Measurements from ENCODE around the gene TRMT10B. TPM values are rescaled to one million over a fixed set of nuclear protein-coding genes. Genes with fewer than 3 reads are reported as not detected.

TRMT10B gene
- total and polyA plus RNA-seq, 2 experiments from 2014 or later = 1.5 to 6.0 TPM

DNA sequence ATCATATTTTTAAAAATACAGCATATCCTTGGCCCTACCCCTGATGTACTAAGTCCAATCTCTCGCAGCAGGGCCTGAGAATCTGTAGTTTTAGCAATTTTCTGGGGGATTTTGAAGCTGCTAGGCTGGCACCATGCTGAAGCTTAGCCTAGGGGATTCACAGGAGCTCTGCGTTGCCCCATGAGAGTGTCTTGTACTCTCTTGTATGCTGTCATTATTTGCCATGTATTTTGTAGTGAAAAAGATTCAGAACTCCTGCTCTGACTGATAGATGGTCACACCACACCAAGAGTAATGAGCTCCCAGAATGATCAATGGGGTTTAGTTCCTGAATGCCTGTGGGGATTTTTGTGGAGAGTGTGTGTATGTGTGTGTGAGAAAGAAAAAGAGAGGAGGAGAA is 20.7 kb upstream of the TRMT10B start:
- DNase-seq = no peak
- 45 to 47% methylated on average over 2 of the region's 2 CpGs for WGBS, 2 experiments (ENCODE audit: low coverage in 1 of 2, low lambda C conversion rate in 2 of 2, missing lambda C conversion rate in 2 of 2)
- Histone ChIP-seq H3K27me3 (replicated peaks; ENCODE audit: insufficient read depth) (peaks cover 53% of the 10 kb centered on the region), H3K27ac (no peak overlapping the region), H3K9me2 (ENCODE audit: insufficient read depth) (no peaks in the 10 kb centered on the region), H4K20me1 (ENCODE audit: insufficient read depth) (no peaks in the 10 kb centered on the region), H3K4me2 (ENCODE audit: unreplicated experiment) (no peak overlapping the region), H2AFZ (no peak overlapping the region), H3K9ac (no peak overlapping the region), H3F3A (ENCODE audit: insufficient read depth) (no peaks in the 10 kb centered on the region), H3K36me3 (ENCODE audit: low read depth) (no peaks in the 10 kb centered on the region), H3K9me3 (ENCODE audit: low read depth) (no peaks in the 10 kb centered on the region), H3K4me3 (no peak overlapping the region), H3K4me1 (ENCODE audit: insufficient read depth) (no peaks in the 10 kb centered on the region), H3K79me2 (ENCODE audit: insufficient read depth) (no peaks in the 10 kb centered on the region)
- in situ Hi-C loops (cut with MboI) = no loop called here
- TF ChIP-seq EZH2phosphoT487 (IDR thresholded peaks at IDR 0.05; ENCODE audit: insufficient read depth, low read depth) = no peak
- TF ChIP-seq EZH2 (IDR thresholded peaks at IDR 0.05; ENCODE audit: insufficient read depth, poor library complexity, severe bottlenecking) = no peak

DNA sequence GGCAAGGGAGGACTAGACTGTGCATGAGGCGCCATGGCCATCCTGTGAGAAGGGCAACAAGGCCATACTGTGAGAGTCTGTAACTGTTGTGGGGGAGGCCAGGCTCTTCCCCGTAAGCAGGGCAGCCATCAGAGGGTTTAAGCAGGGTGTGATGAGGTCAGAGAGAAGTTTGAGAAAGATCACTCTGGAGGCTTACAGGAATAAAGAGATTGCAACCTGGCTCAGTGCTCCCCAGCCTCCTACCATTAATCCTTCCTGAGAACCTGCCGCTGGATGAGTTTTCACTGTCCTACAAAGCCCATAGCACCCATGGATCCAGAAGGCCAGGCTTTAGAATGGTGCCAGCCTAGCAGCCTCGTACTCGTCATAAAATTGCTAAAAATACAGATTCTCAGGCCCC is 14.4 kb upstream of the TRMT10B start:
- in situ Hi-C loops (cut with MboI) = no loop called here
- Histone ChIP-seq H3K9me3 (ENCODE audit: low read depth) (no peaks in the 10 kb centered on the region), H3K79me2 (ENCODE audit: insufficient read depth) (no peaks in the 10 kb centered on the region), H3F3A (ENCODE audit: insufficient read depth) (no peaks in the 10 kb centered on the region), H3K4me3 (no peak overlapping the region), H3K9ac (no peak overlapping the region), H3K4me1 (ENCODE audit: insufficient read depth) (no peaks in the 10 kb centered on the region), H3K27ac (no peak overlapping the region), H4K20me1 (ENCODE audit: insufficient read depth) (no peaks in the 10 kb centered on the region), H3K4me2 (ENCODE audit: unreplicated experiment) (no peak overlapping the region), H3K36me3 (ENCODE audit: low read depth) (no peaks in the 10 kb centered on the region), H2AFZ (no peak overlapping the region), H3K27me3 (replicated peaks; ENCODE audit: insufficient read depth) (peaks cover 16% of the 10 kb centered on the region), H3K9me2 (ENCODE audit: insufficient read depth) (no peaks in the 10 kb centered on the region)
- no peak for DNase-seq
- WGBS, 2 experiments (ENCODE audit: low coverage in 1 of 2, low lambda C conversion rate in 2 of 2, missing lambda C conversion rate in 2 of 2) = 45 to 63% methylated on average over 5 of the region's 5 CpGs
- no peak for TF ChIP-seq EZH2 (IDR thresholded peaks at IDR 0.05; ENCODE audit: insufficient read depth, poor library complexity, severe bottlenecking)
- TF ChIP-seq EZH2phosphoT487 (IDR thresholded peaks at IDR 0.05; ENCODE audit: insufficient read depth, low read depth) = no peak

GRCh38 chr9:37740128-37740527 is 13.5 kb upstream of the TRMT10B start:
- Histone ChIP-seq H3K9me2 (ENCODE audit: insufficient read depth) (no peaks in the 10 kb centered on the region), H2AFZ (no peak overlapping the region), H4K20me1 (ENCODE audit: insufficient read depth) (no peaks in the 10 kb centered on the region), H3K9me3 (ENCODE audit: low read depth) (no peaks in the 10 kb centered on the region), H3K4me3 (no peak overlapping the region), H3K79me2 (ENCODE audit: insufficient read depth) (no peaks in the 10 kb centered on the region), H3F3A (ENCODE audit: insufficient read depth) (no peaks in the 10 kb centered on the region), H3K36me3 (ENCODE audit: low read depth) (no peaks in the 10 kb centered on the region), H3K27me3 (replicated peaks; ENCODE audit: insufficient read depth) (peaks cover 8% of the 10 kb centered on the region; the same call in 1 of the 2 replicates), H3K27ac (no peak overlapping the region), H3K4me2 (ENCODE audit: unreplicated experiment) (no peak overlapping the region), H3K4me1 (ENCODE audit: insufficient read depth) (no peaks in the 10 kb centered on the region), H3K9ac (no peak overlapping the region)
- TF ChIP-seq EZH2phosphoT487 (IDR thresholded peaks at IDR 0.05; ENCODE audit: insufficient read depth, low read depth) (no peak), EZH2 (IDR thresholded peaks at IDR 0.05; ENCODE audit: insufficient read depth, poor library complexity, severe bottlenecking) (no peak)
- in situ Hi-C loops (cut with MboI) = no loop called here
- 84 to 86% methylated on average over 14 to 16 of the region's 16 CpGs for WGBS, 2 experiments (ENCODE audit: low coverage in 1 of 2, low lambda C conversion rate in 2 of 2, missing lambda C conversion rate in 2 of 2)
- no peak for DNase-seq

- Histone ChIP-seq H4K20me1 (ENCODE audit: insufficient read depth) (no peaks in the 10 kb centered on the region), H3K79me2 (ENCODE audit: insufficient read depth) (no peaks in the 10 kb centered on the region), H3K27me3 (replicated peaks; ENCODE audit: insufficient read depth) (peaks cover 1% of the 10 kb centered on the region; the same call in 1 of the 2 replicates), H3F3A (ENCODE audit: insufficient read depth) (no peaks in the 10 kb centered on the region), H3K9me3 (ENCODE audit: low read depth) (no peaks in the 10 kb centered on the region), H3K27ac (no peak overlapping the region), H3K4me2 (ENCODE audit: unreplicated experiment) (no peak overlapping the region), H3K4me1 (ENCODE audit: insufficient read depth) (no peaks in the 10 kb centered on the region), H3K4me3 (no peak overlapping the region), H3K9ac (no peak overlapping the region), H3K9me2 (ENCODE audit: insufficient read depth) (no peaks in the 10 kb centered on the region), H3K36me3 (ENCODE audit: low read depth) (no peaks in the 10 kb centered on the region), H2AFZ (no peak overlapping the region)
- WGBS, 2 experiments (ENCODE audit: low coverage in 1 of 2, low lambda C conversion rate in 2 of 2, missing lambda C conversion rate in 2 of 2) = 71 to 79% methylated on average over 15 of the region's 15 CpGs
- TF ChIP-seq EZH2phosphoT487 (IDR thresholded peaks at IDR 0.05; ENCODE audit: insufficient read depth, low read depth) = no peak
- no peak for TF ChIP-seq EZH2 (IDR thresholded peaks at IDR 0.05; ENCODE audit: insufficient read depth, poor library complexity, severe bottlenecking)
- in situ Hi-C loops (cut with MboI) = no loop called here
- no peak for DNase-seq
Measured at GRCh38 chr9:37740631-37741328, 12.8 kb upstream of the TRMT10B start.
